ENCODE data around the gene TIMMDC1. TPM values are rescaled to one million over a fixed set of nuclear protein-coding genes. Genes with fewer than 3 reads are reported as not detected.
A peak's percentile ranks its signal among the peaks of the same experiment; 100 is the strongest.

The TIMMDC1 gene
- total and polyA plus RNA-seq, 2 experiments from 2014 or later, result 110 to 256 TPM

DNA sequence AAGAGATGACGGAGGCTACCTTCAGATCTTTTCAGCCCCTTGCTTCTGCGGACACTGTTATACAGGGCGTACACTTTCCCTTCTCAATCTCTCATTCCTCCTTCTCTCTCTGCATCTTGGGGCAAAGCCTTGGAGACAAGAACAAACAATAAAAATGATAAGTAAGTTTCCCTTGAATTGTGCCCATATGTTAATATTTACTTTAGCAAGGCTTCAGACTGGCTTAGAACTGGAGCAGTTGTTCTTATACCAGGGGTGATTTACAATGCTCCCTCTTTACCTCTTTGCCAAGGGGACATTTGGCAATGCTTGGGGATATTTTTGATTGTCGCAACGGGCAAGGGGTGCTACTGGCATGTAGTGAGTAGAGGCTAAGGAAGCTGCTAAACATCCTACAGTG is 29.4 kb downstream of the TIMMDC1 start:
- H3K4me3 ChIP-seq, result no peak overlapping the region
- no peak overlapping the region for H3K27ac ChIP-seq
- H3K27me3 ChIP-seq, result no peaks in the 10 kb centered on the region
- no peak for DNase-seq (ENCODE audit: low read depth in 1 of 2, low spot score in 1 of 2)
- no peaks in the 10 kb centered on the region for H3K9me3 ChIP-seq (ENCODE audit: low read depth)
- peaks cover 18% of the 10 kb centered on the region for H3K4me1 ChIP-seq (ENCODE audit: low read depth)
- TF ChIP-seq, protein P1, sequence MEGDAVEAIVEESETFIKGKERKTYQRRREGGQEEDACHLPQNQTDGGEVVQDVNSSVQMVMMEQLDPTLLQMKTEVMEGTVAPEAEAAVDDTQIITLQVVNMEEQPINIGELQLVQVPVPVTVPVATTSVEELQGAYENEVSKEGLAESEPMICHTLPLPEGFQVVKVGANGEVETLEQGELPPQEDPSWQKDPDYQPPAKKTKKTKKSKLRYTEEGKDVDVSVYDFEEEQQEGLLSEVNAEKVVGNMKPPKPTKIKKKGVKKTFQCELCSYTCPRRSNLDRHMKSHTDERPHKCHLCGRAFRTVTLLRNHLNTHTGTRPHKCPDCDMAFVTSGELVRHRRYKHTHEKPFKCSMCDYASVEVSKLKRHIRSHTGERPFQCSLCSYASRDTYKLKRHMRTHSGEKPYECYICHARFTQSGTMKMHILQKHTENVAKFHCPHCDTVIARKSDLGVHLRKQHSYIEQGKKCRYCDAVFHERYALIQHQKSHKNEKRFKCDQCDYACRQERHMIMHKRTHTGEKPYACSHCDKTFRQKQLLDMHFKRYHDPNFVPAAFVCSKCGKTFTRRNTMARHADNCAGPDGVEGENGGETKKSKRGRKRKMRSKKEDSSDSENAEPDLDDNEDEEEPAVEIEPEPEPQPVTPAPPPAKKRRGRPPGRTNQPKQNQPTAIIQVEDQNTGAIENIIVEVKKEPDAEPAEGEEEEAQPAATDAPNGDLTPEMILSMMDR (IDR thresholded peaks at IDR 0.05; ENCODE audit: low read depth, low read length), result no peak
- H3K36me3 ChIP-seq, result no peaks in the 10 kb centered on the region

DNA sequence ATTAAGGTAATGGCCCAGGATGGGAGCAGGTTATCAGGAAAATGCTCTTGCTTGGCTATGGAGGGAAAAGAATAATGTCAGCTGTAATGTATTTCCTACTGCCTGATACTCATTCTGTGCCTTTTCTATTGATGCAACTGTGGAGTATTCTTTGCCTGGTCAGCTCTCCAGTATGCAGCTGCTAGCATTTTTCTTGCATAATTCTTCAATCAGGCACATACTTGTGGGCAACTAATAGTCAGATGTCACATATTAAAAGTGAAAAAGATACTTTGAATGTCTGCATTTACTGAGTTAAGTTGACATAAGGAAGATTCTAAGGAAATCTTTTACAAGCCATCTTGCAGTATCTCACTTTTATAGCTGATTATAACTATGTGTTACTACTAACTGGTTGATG is 31.5 kb downstream of the TIMMDC1 start:
- DNase-seq (ENCODE audit: low read depth in 1 of 2, low spot score in 1 of 2), result peak in 1 of 2 donors; percentile 45
- TF ChIP-seq, protein P1 (IDR thresholded peaks at IDR 0.05; ENCODE audit: low read depth, low read length), result no peak
- no peaks in the 10 kb centered on the region for H3K36me3 ChIP-seq

DNA sequence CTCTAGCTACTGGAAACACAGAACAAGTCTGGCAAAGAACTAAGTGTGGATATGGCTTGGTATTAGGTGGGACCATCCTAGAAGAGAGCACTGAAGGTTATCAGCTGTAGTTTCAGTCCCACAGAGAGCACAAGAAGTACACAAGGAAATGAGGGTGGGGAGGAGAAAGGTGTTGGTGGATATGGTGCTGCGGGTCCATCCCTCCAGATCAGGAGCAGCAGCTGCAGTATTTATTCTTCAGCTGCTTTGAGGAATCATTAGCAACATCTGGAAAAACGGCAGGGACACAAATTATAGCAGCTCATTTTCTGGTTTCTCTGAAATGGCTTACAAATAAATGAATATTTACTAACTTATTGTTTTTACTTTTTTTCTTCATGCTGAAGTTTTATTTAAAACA is 32.1 kb downstream of the TIMMDC1 start:
- no peak for DNase-seq (ENCODE audit: low read depth in 1 of 2, low spot score in 1 of 2)
- Histone ChIP-seq H3K4me3 (no peak overlapping the region), H3K36me3 (no peaks in the 10 kb centered on the region), H3K4me1 (ENCODE audit: low read depth) (no peaks in the 10 kb centered on the region), H3K27me3 (no peaks in the 10 kb centered on the region), H3K27ac (no peak overlapping the region), H3K9me3 (ENCODE audit: low read depth) (no peaks in the 10 kb centered on the region)
- TF ChIP-seq, protein P1 (IDR thresholded peaks at IDR 0.05; ENCODE audit: low read depth, low read length), result no peak

More for the DNA sequence above, 31.5 kb downstream of the TIMMDC1 start:
- H3K9me3 ChIP-seq (ENCODE audit: low read depth), result no peaks in the 10 kb centered on the region
- no peak overlapping the region for H3K27ac ChIP-seq
- no peaks in the 10 kb centered on the region for H3K4me1 ChIP-seq (ENCODE audit: low read depth)
- H3K27me3 ChIP-seq, result no peaks in the 10 kb centered on the region
- H3K4me3 ChIP-seq, result no peak overlapping the region

DNA sequence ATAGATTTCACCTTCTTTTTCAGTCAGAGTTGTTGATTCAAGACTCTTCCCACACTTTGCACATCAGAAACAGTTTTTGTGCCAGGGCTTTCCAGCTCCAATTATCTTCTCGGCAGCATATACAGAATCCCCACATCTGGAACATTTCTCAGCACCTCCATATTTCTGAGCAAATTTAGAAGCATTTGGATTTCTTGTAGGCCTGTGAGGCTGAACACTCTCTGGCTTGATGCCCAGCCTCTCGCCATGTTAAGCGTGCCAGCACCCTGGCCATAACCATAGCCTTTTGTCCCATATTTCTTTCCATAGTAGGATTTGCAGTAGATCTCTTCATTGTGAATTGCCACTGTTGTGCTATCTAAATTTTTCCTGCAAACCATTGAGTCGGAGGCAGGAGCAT is 32.8 kb downstream of the TIMMDC1 start:
- no peaks in the 10 kb centered on the region for H3K4me1 ChIP-seq (ENCODE audit: low read depth)
- H3K27ac ChIP-seq, result no peak overlapping the region
- no peak overlapping the region for H3K4me3 ChIP-seq
- no peaks in the 10 kb centered on the region for H3K9me3 ChIP-seq (ENCODE audit: low read depth)
- DNase-seq (ENCODE audit: low read depth in 1 of 2, low spot score in 1 of 2), result no peak
- no peaks in the 10 kb centered on the region for H3K36me3 ChIP-seq
- no peaks in the 10 kb centered on the region for H3K27me3 ChIP-seq
- TF ChIP-seq, protein P1 (IDR thresholded peaks at IDR 0.05; ENCODE audit: low read depth, low read length), result no peak

DNA sequence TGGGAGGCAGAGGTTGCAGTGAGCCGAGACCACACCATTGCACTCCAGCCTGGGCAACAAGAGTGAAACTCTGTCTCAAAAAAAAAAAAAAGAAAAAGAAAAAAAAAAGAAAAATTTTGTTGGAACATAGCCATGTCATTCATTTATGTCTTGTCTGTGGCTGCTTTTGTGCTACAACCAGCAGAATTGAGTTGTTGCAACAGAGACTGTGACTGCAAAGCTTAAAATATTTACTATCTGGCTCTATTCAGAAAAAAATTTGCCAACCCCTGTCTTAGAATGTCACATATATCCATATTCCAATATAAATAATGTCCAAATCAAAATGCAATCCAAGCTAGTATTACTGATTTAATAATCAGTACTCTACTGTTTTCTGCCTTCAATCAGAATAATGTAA is 35.9 kb downstream of the TIMMDC1 start:
- H3K36me3 ChIP-seq, result no peaks in the 10 kb centered on the region
- H3K4me1 ChIP-seq (ENCODE audit: low read depth), result no peaks in the 10 kb centered on the region
- no peaks in the 10 kb centered on the region for H3K9me3 ChIP-seq (ENCODE audit: low read depth)
- no peak overlapping the region for H3K27ac ChIP-seq
- no peak for DNase-seq (ENCODE audit: low read depth in 1 of 2, low spot score in 1 of 2)
- H3K27me3 ChIP-seq, result no peaks in the 10 kb centered on the region
- TF ChIP-seq, protein P1 (IDR thresholded peaks at IDR 0.05; ENCODE audit: low read depth, low read length), result no peak
- H3K4me3 ChIP-seq, result no peak overlapping the region

DNA sequence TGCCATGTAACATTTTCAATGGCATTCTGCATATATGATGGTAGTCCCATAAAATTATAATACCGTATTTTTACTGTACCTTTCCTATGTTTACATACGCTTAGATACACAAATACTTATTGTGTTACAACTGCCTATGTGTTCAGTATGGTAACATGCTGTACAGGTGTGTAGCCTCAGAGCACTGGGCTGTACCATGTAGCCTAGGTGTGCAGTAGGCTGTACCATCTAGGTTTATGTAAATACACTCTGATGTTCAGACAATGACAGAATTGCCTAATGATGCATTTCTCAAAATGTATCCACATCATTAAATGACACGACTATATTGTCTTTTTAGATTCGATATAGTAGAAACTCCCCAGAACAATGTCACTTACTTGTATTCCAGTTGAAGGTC is 38.4 kb downstream of the TIMMDC1 start:
- H3K9me3 ChIP-seq (ENCODE audit: low read depth), result no peaks in the 10 kb centered on the region
- TF ChIP-seq, protein P1 (IDR thresholded peaks at IDR 0.05; ENCODE audit: low read depth, low read length), result no peak
- H3K4me1 ChIP-seq (ENCODE audit: low read depth), result no peaks in the 10 kb centered on the region
- no peaks in the 10 kb centered on the region for H3K36me3 ChIP-seq
- no peak for DNase-seq (ENCODE audit: low read depth in 1 of 2, low spot score in 1 of 2)
- H3K27ac ChIP-seq, result no peak overlapping the region
- H3K27me3 ChIP-seq, result no peaks in the 10 kb centered on the region
- no peak overlapping the region for H3K4me3 ChIP-seq
